ENCODE measurements around the gene OR52M1. TPM values are rescaled to one million over a fixed set of nuclear protein-coding genes. Genes with fewer than 3 reads are reported as not detected.

Gene OR52M1
- total and polyA plus RNA-seq, 2 donors: not detected

DNA sequence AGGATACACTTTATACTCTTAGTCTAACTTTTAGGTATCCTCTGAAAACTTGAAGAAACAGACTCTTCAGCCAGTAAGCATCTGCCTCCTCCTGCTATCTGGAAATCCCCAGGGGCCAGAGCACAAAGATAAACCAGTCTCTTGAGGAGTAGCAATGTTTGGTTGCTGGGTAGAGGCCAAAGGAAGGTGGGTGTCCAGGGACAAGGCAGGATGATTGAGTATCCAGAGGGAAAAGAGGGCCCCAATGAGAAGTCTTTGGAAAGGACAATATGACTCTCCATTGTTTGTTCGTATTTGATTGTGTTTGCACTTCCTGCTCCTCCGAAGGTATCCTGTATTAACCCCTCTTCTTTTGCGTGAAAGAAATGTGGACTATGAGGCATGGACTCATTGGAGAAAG lies 44.0 kb downstream of the OR52M1 start:
- H3K36me3 ChIP-seq (ENCODE audit: insufficient read depth): no peaks in the 10 kb centered on the region
- no peaks in the 10 kb centered on the region for H3K4me1 ChIP-seq (ENCODE audit: insufficient read depth)
- 69% methylated on average over 3 of the region's 3 CpGs for WGBS
- no peak for DNase-seq (ENCODE audit: extremely low spot score)
- no peak overlapping the region for H3K4me3 ChIP-seq (ENCODE audit: low read depth, low read length)
- no peak overlapping the region for H3K27ac ChIP-seq (ENCODE audit: low read depth)

GRCh38 chr11:4593739-4594138 lies 48.7 kb downstream of the OR52M1 start, which contains the start of gene OR52I1:
Gene OR52I1 (plus strand): TSS chr11:4594039. CDS start chr11:4594039, 0 bp downstream.
- no peaks in the 10 kb centered on the region for H3K36me3 ChIP-seq (ENCODE audit: insufficient read depth)
- no peaks in the 10 kb centered on the region for H3K4me1 ChIP-seq (ENCODE audit: insufficient read depth)
- no peak within 1 kb of the TSS for H3K4me3 ChIP-seq (ENCODE audit: low read depth, low read length)
- WGBS: 78% methylated on average over 1 of the region's 1 CpG
- no peak within 1 kb of the TSS for H3K27ac ChIP-seq (ENCODE audit: low read depth)
- DNase-seq (ENCODE audit: extremely low spot score): no peak

Other genes starting within 250 kb of the OR52M1 start
- not detected for gene OR52B4, start 176.8 kb upstream of the OR52M1 start, total RNA-seq
- not detected for gene OR52B4, start 176.8 kb upstream of the OR52M1 start, polyA plus RNA-seq
- 15.9 TPM for gene TRIM21, start 151.5 kb upstream of the OR52M1 start, total RNA-seq
- 19.1 TPM for gene TRIM21, start 151.5 kb upstream of the OR52M1 start, polyA plus RNA-seq
- not detected for gene OR52K2, start 95.9 kb upstream of the OR52M1 start, total RNA-seq
- gene OR52K2, start 95.9 kb upstream of the OR52M1 start, polyA plus RNA-seq: not detected
- gene OR52K1, start 62.5 kb upstream of the OR52M1 start, total RNA-seq: not detected
- not detected for gene OR52K1, start 62.5 kb upstream of the OR52M1 start, polyA plus RNA-seq
- gene OR52I2, start 36.6 kb downstream of the OR52M1 start, total RNA-seq: not detected
- not detected for gene OR52I2, start 36.6 kb downstream of the OR52M1 start, polyA plus RNA-seq
- gene OR52I1, start 48.8 kb downstream of the OR52M1 start, total RNA-seq: not detected
- gene OR52I1, start 48.8 kb downstream of the OR52M1 start, polyA plus RNA-seq: not detected
- 10.7 TPM for gene TRIM68, start 63.0 kb downstream of the OR52M1 start, total RNA-seq
- 10.9 TPM for gene TRIM68, start 63.0 kb downstream of the OR52M1 start, polyA plus RNA-seq
- gene OR51D1, start 92.3 kb downstream of the OR52M1 start, total RNA-seq: not detected
- gene OR51D1, start 92.3 kb downstream of the OR52M1 start, polyA plus RNA-seq: not detected
- gene OR51E1, start 98.8 kb downstream of the OR52M1 start, total RNA-seq: 3.2 TPM
- gene OR51E1, start 98.8 kb downstream of the OR52M1 start, polyA plus RNA-seq: 0.65 TPM
- gene OR51E2, start 152.7 kb downstream of the OR52M1 start, total RNA-seq: 0.63 TPM
- gene OR51E2, start 152.7 kb downstream of the OR52M1 start, polyA plus RNA-seq: 0.63 TPM
- not detected for gene MMP26, start 159.6 kb downstream of the OR52M1 start, total RNA-seq
- gene MMP26, start 159.6 kb downstream of the OR52M1 start, polyA plus RNA-seq: not detected
- gene OR51F1, start 224.7 kb downstream of the OR52M1 start, total RNA-seq: not detected
- not detected for gene OR51F1, start 224.7 kb downstream of the OR52M1 start, polyA plus RNA-seq

Measured in urinary bladder (tissue), 4 donors.